ENCODE data around the gene MYRFL. TPM values are rescaled to one million over a fixed set of nuclear protein-coding genes. Genes with fewer than 3 reads are reported as not detected.
A peak's percentile ranks its signal among the peaks of the same experiment; 100 is the strongest.

Gene MYRFL
- total RNA-seq, 3 donors from 2014 or later (not counting 1 experiment from before 2014, with no cell fraction given): not detected

GRCh38 chr12:69900720-69901131 is 75.7 kb downstream of the MYRFL start:
- no peaks in the 10 kb centered on the region for H3K9me3 Mint-ChIP-seq
- 0% methylated on average over 3 of the region's 4 CpGs for WGBS (ENCODE audit: insufficient coverage)
- peaks cover 6 to 7% of the 10 kb centered on the region in 2 donors for H3K4me1 Mint-ChIP-seq
- H3K27ac Mint-ChIP-seq: no peak overlapping the region
- no peaks in the 10 kb centered on the region for H3K36me3 ChIP-seq (ENCODE audit: control insufficient read depth, insufficient read depth, low read length)
- ATAC-seq: peak; percentile 56 to 67 (median 64)
- no peaks in the 10 kb centered on the region for H3K4me1 ChIP-seq (ENCODE audit: control insufficient read depth, insufficient read depth, low read length)
- H3K4me3 ChIP-seq (ENCODE audit: low read length): no peak overlapping the region
- H3K27me3 ChIP-seq (ENCODE audit: control insufficient read depth, insufficient read depth, low read length): no peaks in the 10 kb centered on the region
- no peaks in the 10 kb centered on the region for H3K27me3 Mint-ChIP-seq (ENCODE audit: low read depth in 2 of 2)
- intact Hi-C loops (cut with micrococcal nuclease): loop anchor here (1.0 to 5.0 kb wide), 2 partner anchors 342 to 677 kb away; partner anchors contain the start of gene CNOT2
- DNase-seq: peak; percentile 49 to 74
- H3K4me3 Mint-ChIP-seq: no peak overlapping the region
- H3K27ac ChIP-seq (ENCODE audit: low read length): no peak overlapping the region
- H3K9me3 ChIP-seq (ENCODE audit: control insufficient read depth, insufficient read depth, low read length): no peaks in the 10 kb centered on the region
- TF ChIP-seq CTCF (IDR thresholded peaks at IDR 0.05): peak; percentile 87
- H3K36me3 Mint-ChIP-seq: no peaks in the 10 kb centered on the region

- Histone ChIP-seq H3K27ac (ENCODE audit: low read length) (no peak overlapping the region), H3K4me3 (ENCODE audit: low read length) (no peak overlapping the region), H3K9me3 (ENCODE audit: control insufficient read depth, insufficient read depth, low read length) (no peaks in the 10 kb centered on the region), H3K4me1 (ENCODE audit: control insufficient read depth, insufficient read depth, low read length) (no peaks in the 10 kb centered on the region), H3K36me3 (ENCODE audit: control insufficient read depth, insufficient read depth, low read length) (no peaks in the 10 kb centered on the region), H3K27me3 (ENCODE audit: control insufficient read depth, insufficient read depth, low read length) (no peaks in the 10 kb centered on the region)
- H3K9me3 Mint-ChIP-seq: no peaks in the 10 kb centered on the region
- H3K4me3 Mint-ChIP-seq: no peak overlapping the region
- intact Hi-C loops (cut with micrococcal nuclease): loop anchor here (5.0 kb wide), 1 partner anchor 341 kb away; the partner anchor contains the start of gene CNOT2
- no peaks in the 10 kb centered on the region for H3K36me3 Mint-ChIP-seq
- H3K27ac Mint-ChIP-seq: no peak overlapping the region
- no peak for ATAC-seq
- peaks cover 12 to 13% of the 10 kb centered on the region in 2 donors for H3K4me1 Mint-ChIP-seq
- no peak for TF ChIP-seq CTCF (IDR thresholded peaks at IDR 0.05)
- no peak for DNase-seq
- no peaks in the 10 kb centered on the region for H3K27me3 Mint-ChIP-seq (ENCODE audit: low read depth in 2 of 2)
These were observed 76.3 kb downstream of the MYRFL start for GRCh38 chr12:69901221-69901905.

GRCh38 chr12:69903548-69903947 is 78.5 kb downstream of the MYRFL start:
- peaks cover 13 to 19% of the 10 kb centered on the region in 2 donors for H3K4me1 Mint-ChIP-seq
- WGBS (ENCODE audit: insufficient coverage): 90% methylated on average over 8 of the region's 8 CpGs

More at GRCh38 chr12:69903548-69903947, 78.5 kb downstream of the MYRFL start:
- Histone ChIP-seq H3K27ac (ENCODE audit: low read length) (no peak overlapping the region), H3K4me3 (ENCODE audit: low read length) (no peak overlapping the region), H3K27me3 (ENCODE audit: control insufficient read depth, insufficient read depth, low read length) (no peaks in the 10 kb centered on the region), H3K9me3 (ENCODE audit: control insufficient read depth, insufficient read depth, low read length) (no peaks in the 10 kb centered on the region), H3K4me1 (ENCODE audit: control insufficient read depth, insufficient read depth, low read length) (no peaks in the 10 kb centered on the region), H3K36me3 (ENCODE audit: control insufficient read depth, insufficient read depth, low read length) (no peaks in the 10 kb centered on the region)
- H3K27ac Mint-ChIP-seq: no peak overlapping the region
- no peak for TF ChIP-seq CTCF (IDR thresholded peaks at IDR 0.05)
- ATAC-seq (no peak), DNase-seq (no peak)
- H3K36me3 Mint-ChIP-seq: no peaks in the 10 kb centered on the region
- no peaks in the 10 kb centered on the region for H3K9me3 Mint-ChIP-seq
- H3K27me3 Mint-ChIP-seq (ENCODE audit: low read depth in 2 of 2): no peaks in the 10 kb centered on the region
- intact Hi-C loops (cut with micrococcal nuclease): loop anchor here (5.0 kb wide), 1 partner anchor 339 kb away; the partner anchor contains the start of gene CNOT2
- no peak overlapping the region for H3K4me3 Mint-ChIP-seq

All from natural killer cell (primary cell).